ENCODE measurements around the gene CHTF18. TPM values are rescaled to one million over a fixed set of nuclear protein-coding genes. Genes with fewer than 3 reads are reported as not detected.

Gene CHTF18
- total RNA-seq, 1 donor from 2014 or later, result 3.1 TPM

DNA sequence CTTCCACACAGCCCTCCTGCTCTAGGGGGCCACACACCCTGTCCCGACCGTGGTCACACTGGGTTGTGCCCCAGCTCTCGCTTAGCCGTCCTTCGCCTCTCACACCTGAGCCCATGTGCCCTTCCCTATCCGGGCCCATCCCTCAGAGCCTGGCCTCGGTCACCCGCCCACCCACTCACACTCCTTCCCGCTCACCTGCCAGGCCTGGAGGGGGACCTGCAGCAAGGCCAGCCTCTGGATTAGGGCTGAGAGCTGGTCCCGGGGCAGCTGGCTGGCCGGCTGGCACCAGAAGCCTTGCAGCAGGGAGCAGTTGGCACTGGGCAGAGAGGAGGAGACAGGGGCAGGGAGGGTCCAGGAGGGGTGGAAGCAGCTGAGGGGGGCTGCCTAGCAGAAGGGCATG, 10.0 kb upstream of the CHTF18 start:
- TF ChIP-seq, protein P1, sequence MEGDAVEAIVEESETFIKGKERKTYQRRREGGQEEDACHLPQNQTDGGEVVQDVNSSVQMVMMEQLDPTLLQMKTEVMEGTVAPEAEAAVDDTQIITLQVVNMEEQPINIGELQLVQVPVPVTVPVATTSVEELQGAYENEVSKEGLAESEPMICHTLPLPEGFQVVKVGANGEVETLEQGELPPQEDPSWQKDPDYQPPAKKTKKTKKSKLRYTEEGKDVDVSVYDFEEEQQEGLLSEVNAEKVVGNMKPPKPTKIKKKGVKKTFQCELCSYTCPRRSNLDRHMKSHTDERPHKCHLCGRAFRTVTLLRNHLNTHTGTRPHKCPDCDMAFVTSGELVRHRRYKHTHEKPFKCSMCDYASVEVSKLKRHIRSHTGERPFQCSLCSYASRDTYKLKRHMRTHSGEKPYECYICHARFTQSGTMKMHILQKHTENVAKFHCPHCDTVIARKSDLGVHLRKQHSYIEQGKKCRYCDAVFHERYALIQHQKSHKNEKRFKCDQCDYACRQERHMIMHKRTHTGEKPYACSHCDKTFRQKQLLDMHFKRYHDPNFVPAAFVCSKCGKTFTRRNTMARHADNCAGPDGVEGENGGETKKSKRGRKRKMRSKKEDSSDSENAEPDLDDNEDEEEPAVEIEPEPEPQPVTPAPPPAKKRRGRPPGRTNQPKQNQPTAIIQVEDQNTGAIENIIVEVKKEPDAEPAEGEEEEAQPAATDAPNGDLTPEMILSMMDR (IDR thresholded peaks at IDR 0.05; ENCODE audit: borderline replicate concordance), result no peak
- Histone ChIP-seq H3K27ac (replicated peaks) (no peak overlapping the region), H3K9me3 (replicated peaks) (no peaks in the 10 kb centered on the region), H3K4me1 (peaks cover under 1% of the 10 kb centered on the region), H3K36me3 (no peaks in the 10 kb centered on the region), H3K4me3 (no peak overlapping the region), H3K27me3 (ENCODE audit: low read depth) (peaks cover 94% of the 10 kb centered on the region)
- intact Hi-C loops (cut with micrococcal nuclease), result no loop called here
- DNase-seq, result no peak

GRCh38 chr16:778909-779527, 9.4 kb upstream of the CHTF18 start:
- intact Hi-C loops (cut with micrococcal nuclease), result no loop called here
- TF ChIP-seq, protein P1 (IDR thresholded peaks at IDR 0.05; ENCODE audit: borderline replicate concordance), result no peak
- H3K4me1 ChIP-seq, result peaks cover 2% of the 10 kb centered on the region
- no peaks in the 10 kb centered on the region for H3K36me3 ChIP-seq
- peaks cover 95% of the 10 kb centered on the region for H3K27me3 ChIP-seq (ENCODE audit: low read depth)
- no peaks in the 10 kb centered on the region for H3K9me3 ChIP-seq (replicated peaks)
- no peak for DNase-seq
- H3K27ac ChIP-seq (replicated peaks), result no peak overlapping the region
- no peak overlapping the region for H3K4me3 ChIP-seq

GRCh38 chr16:779561-779960, 8.9 kb upstream of the CHTF18 start:
- Histone ChIP-seq H3K27me3 (ENCODE audit: low read depth) (peaks cover 90% of the 10 kb centered on the region), H3K4me1 (peaks cover 2% of the 10 kb centered on the region), H3K36me3 (no peaks in the 10 kb centered on the region), H3K9me3 (replicated peaks) (no peaks in the 10 kb centered on the region), H3K27ac (replicated peaks) (no peak overlapping the region), H3K4me3 (no peak overlapping the region)
- TF ChIP-seq, protein P1 (IDR thresholded peaks at IDR 0.05; ENCODE audit: borderline replicate concordance), result no peak
- no peak for DNase-seq
- intact Hi-C loops (cut with micrococcal nuclease), result no loop called here

- no peak for DNase-seq
- H3K4me1 ChIP-seq, result peaks cover 2% of the 10 kb centered on the region
- H3K4me3 ChIP-seq, result no peak overlapping the region
- no peak overlapping the region for H3K27ac ChIP-seq (replicated peaks)
- TF ChIP-seq, protein P1 (IDR thresholded peaks at IDR 0.05; ENCODE audit: borderline replicate concordance), result no peak
- H3K9me3 ChIP-seq (replicated peaks), result no peaks in the 10 kb centered on the region
- no peaks in the 10 kb centered on the region for H3K36me3 ChIP-seq
- H3K27me3 ChIP-seq (ENCODE audit: low read depth), result peaks cover 82% of the 10 kb centered on the region
- intact Hi-C loops (cut with micrococcal nuclease), result no loop called here
These were observed 8.1 kb upstream of the CHTF18 start for GRCh38 chr16:780296-780695.

GRCh38 chr16:781346-782010, 6.9 kb upstream of the CHTF18 start:
- peaks cover 4% of the 10 kb centered on the region for H3K36me3 ChIP-seq
- H3K4me3 ChIP-seq, result no peak overlapping the region
- intact Hi-C loops (cut with micrococcal nuclease), result no loop called here
- peaks cover 3% of the 10 kb centered on the region for H3K4me1 ChIP-seq
- no peak overlapping the region for H3K27ac ChIP-seq (replicated peaks)
- H3K9me3 ChIP-seq (replicated peaks), result no peaks in the 10 kb centered on the region
- no peak for DNase-seq
- TF ChIP-seq, protein P1 (IDR thresholded peaks at IDR 0.05; ENCODE audit: borderline replicate concordance), result no peak
- H3K27me3 ChIP-seq (ENCODE audit: low read depth), result peaks cover 71% of the 10 kb centered on the region

Measured in left ventricle myocardium inferior (tissue), 1 donor.